Measurements from ENCODE around the gene CPD. TPM values are rescaled to one million over a fixed set of nuclear protein-coding genes. Genes with fewer than 3 reads are reported as not detected.
"Not testable (repeated sequence)": the region's sequence is repeated elsewhere in the genome, so short reads cannot be mapped to it uniquely, and the experiment has no call there.

Gene CPD
- total and polyA plus RNA-seq, 2 donors (not counting 1 experiment from before 2014, with no cell fraction given) = 88.8 to 220 TPM

GRCh38 chr17:30433514-30433913 lies 54.8 kb downstream of the CPD start:
- no peaks in the 10 kb centered on the region for H3K36me3 ChIP-seq (ENCODE audit: control insufficient read depth, insufficient read depth, low read length)
- no peak for TF ChIP-seq EZH2 (IDR thresholded peaks at IDR 0.05; ENCODE audit: low read length, missing control alignments)
- TF ChIP-seq, protein P1, sequence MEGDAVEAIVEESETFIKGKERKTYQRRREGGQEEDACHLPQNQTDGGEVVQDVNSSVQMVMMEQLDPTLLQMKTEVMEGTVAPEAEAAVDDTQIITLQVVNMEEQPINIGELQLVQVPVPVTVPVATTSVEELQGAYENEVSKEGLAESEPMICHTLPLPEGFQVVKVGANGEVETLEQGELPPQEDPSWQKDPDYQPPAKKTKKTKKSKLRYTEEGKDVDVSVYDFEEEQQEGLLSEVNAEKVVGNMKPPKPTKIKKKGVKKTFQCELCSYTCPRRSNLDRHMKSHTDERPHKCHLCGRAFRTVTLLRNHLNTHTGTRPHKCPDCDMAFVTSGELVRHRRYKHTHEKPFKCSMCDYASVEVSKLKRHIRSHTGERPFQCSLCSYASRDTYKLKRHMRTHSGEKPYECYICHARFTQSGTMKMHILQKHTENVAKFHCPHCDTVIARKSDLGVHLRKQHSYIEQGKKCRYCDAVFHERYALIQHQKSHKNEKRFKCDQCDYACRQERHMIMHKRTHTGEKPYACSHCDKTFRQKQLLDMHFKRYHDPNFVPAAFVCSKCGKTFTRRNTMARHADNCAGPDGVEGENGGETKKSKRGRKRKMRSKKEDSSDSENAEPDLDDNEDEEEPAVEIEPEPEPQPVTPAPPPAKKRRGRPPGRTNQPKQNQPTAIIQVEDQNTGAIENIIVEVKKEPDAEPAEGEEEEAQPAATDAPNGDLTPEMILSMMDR (conservative IDR thresholded peaks at IDR 0.05 in 1 of 2, IDR thresholded peaks at IDR 0.05 in 1 of 2; ENCODE audit: low read depth in 1 of 2, low read length in 2 of 2) = no peak
- no peaks in the 10 kb centered on the region for H4K20me1 ChIP-seq (ENCODE audit: control insufficient read depth, extremely low read depth, insufficient read depth, low read length)
- no peaks in the 10 kb centered on the region for H3K9me3 ChIP-seq (ENCODE audit: control insufficient read depth, insufficient read depth, low read depth, low read length)
- DNase-seq (ENCODE audit: low read depth in 2 of 2) = peak; percentile 93 to 95
- H3K4me1 ChIP-seq (ENCODE audit: control insufficient read depth, extremely low read depth, insufficient read depth, low read length) = peaks cover 8% of the 10 kb centered on the region
- no peak overlapping the region for H3K4me3 ChIP-seq (replicated peaks in 1 of 4; ENCODE audit: control extremely low read depth in 1 of 4, insufficient read depth in 1 of 4, low read depth in 3 of 4, low read length in 4 of 4)
- H3K27me3 ChIP-seq (ENCODE audit: control insufficient read depth, insufficient read depth, low read length) = no peaks in the 10 kb centered on the region
- H3K79me2 ChIP-seq (ENCODE audit: control insufficient read depth, insufficient read depth, low read length) = no peaks in the 10 kb centered on the region
- H3K9ac ChIP-seq (ENCODE audit: insufficient read depth, low read length) = no peak overlapping the region
- peak overlapping the region; percentile 26 for H3K27ac ChIP-seq (ENCODE audit: insufficient read depth, low read length)
- H3K4me2 ChIP-seq (ENCODE audit: extremely low read depth, insufficient read depth, low read length) = no peak overlapping the region
- no peak overlapping the region for H2AFZ ChIP-seq (ENCODE audit: low read length)

DNA sequence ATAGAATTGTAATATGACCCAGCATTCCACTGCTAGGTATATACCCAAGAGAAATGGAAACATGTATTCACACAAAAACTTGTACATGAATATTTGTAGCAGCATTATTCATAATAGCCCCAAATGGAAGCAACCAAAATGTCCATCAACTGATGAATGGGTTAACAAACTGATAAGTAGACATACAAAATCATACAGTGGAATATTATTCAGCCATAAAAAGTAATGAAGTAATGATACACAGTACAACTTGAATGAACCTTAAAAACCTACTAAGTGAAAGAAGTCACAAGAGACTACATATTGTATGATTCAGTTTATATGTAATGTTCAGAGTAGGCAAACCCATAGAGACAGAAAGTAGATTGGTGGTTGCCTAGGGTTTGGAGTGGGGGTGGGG lies 58.0 kb downstream of the CPD start:
- Histone ChIP-seq H2AFZ (ENCODE audit: low read length) (no peak overlapping the region), H3K27me3 (ENCODE audit: control insufficient read depth, insufficient read depth, low read length) (no peaks in the 10 kb centered on the region), H3K4me2 (ENCODE audit: extremely low read depth, insufficient read depth, low read length) (no peak overlapping the region), H3K36me3 (ENCODE audit: control insufficient read depth, insufficient read depth, low read length) (no peaks in the 10 kb centered on the region), H3K4me3 (replicated peaks in 1 of 4; ENCODE audit: control extremely low read depth in 1 of 4, insufficient read depth in 1 of 4, low read depth in 3 of 4, low read length in 4 of 4) (no peak overlapping the region), H3K9ac (ENCODE audit: insufficient read depth, low read length) (no peak overlapping the region), H3K79me2 (ENCODE audit: control insufficient read depth, insufficient read depth, low read length) (no peaks in the 10 kb centered on the region), H3K4me1 (ENCODE audit: control insufficient read depth, extremely low read depth, insufficient read depth, low read length) (peaks cover 6% of the 10 kb centered on the region), H3K9me3 (ENCODE audit: control insufficient read depth, insufficient read depth, low read depth, low read length) (no peaks in the 10 kb centered on the region), H4K20me1 (ENCODE audit: control insufficient read depth, extremely low read depth, insufficient read depth, low read length) (no peaks in the 10 kb centered on the region), H3K27ac (ENCODE audit: insufficient read depth, low read length) (no peak overlapping the region)
- TF ChIP-seq, protein P1 (conservative IDR thresholded peaks at IDR 0.05 in 1 of 2, IDR thresholded peaks at IDR 0.05 in 1 of 2; ENCODE audit: low read depth in 1 of 2, low read length in 2 of 2) = no peak
- TF ChIP-seq EZH2 (IDR thresholded peaks at IDR 0.05; ENCODE audit: low read length, missing control alignments) = no peak
- no peak for DNase-seq (ENCODE audit: low read depth in 2 of 2)

- H2AFZ ChIP-seq (ENCODE audit: low read length) = no peak overlapping the region
- no peaks in the 10 kb centered on the region for H3K36me3 ChIP-seq (ENCODE audit: control insufficient read depth, insufficient read depth, low read length)
- H3K27me3 ChIP-seq (ENCODE audit: control insufficient read depth, insufficient read depth, low read length) = no peaks in the 10 kb centered on the region
- TF ChIP-seq, protein P1 (conservative IDR thresholded peaks at IDR 0.05 in 1 of 2, IDR thresholded peaks at IDR 0.05 in 1 of 2; ENCODE audit: low read depth in 1 of 2, low read length in 2 of 2) = no peak
- no peak for TF ChIP-seq EZH2 (IDR thresholded peaks at IDR 0.05; ENCODE audit: low read length, missing control alignments)
- H4K20me1 ChIP-seq (ENCODE audit: control insufficient read depth, extremely low read depth, insufficient read depth, low read length) = no peaks in the 10 kb centered on the region
- DNase-seq (ENCODE audit: low read depth in 2 of 2) = no peak
- H3K9ac ChIP-seq (ENCODE audit: insufficient read depth, low read length) = no peak overlapping the region
- H3K4me3 ChIP-seq (replicated peaks in 1 of 4; ENCODE audit: control extremely low read depth in 1 of 4, insufficient read depth in 1 of 4, low read depth in 3 of 4, low read length in 4 of 4) = no peak overlapping the region
- no peaks in the 10 kb centered on the region for H3K4me1 ChIP-seq (ENCODE audit: control insufficient read depth, extremely low read depth, insufficient read depth, low read length)
- no peaks in the 10 kb centered on the region for H3K9me3 ChIP-seq (ENCODE audit: control insufficient read depth, insufficient read depth, low read depth, low read length)
- H3K4me2 ChIP-seq (ENCODE audit: extremely low read depth, insufficient read depth, low read length) = no peak overlapping the region
- no peaks in the 10 kb centered on the region for H3K79me2 ChIP-seq (ENCODE audit: control insufficient read depth, insufficient read depth, low read length)
- no peak overlapping the region for H3K27ac ChIP-seq (ENCODE audit: insufficient read depth, low read length)
These were observed 65.0 kb downstream of the CPD start for GRCh38 chr17:30443721-30444120.

GRCh38 chr17:30446640-30447039 lies 67.9 kb downstream of the CPD start:
- H3K4me3 ChIP-seq (replicated peaks in 1 of 4; ENCODE audit: control extremely low read depth in 1 of 4, insufficient read depth in 1 of 4, low read depth in 3 of 4, low read length in 4 of 4); H3K4me1 ChIP-seq (ENCODE audit: control insufficient read depth, extremely low read depth, insufficient read depth, low read length); H3K27me3 ChIP-seq (ENCODE audit: control insufficient read depth, insufficient read depth, low read length); H2AFZ ChIP-seq (ENCODE audit: low read length); H3K9ac ChIP-seq (ENCODE audit: insufficient read depth, low read length); H3K36me3 ChIP-seq (ENCODE audit: control insufficient read depth, insufficient read depth, low read length); H3K9me3 ChIP-seq (ENCODE audit: control insufficient read depth, insufficient read depth, low read depth, low read length); H3K27ac ChIP-seq (ENCODE audit: insufficient read depth, low read length); H3K4me2 ChIP-seq (ENCODE audit: extremely low read depth, insufficient read depth, low read length); DNase-seq (ENCODE audit: low read depth in 2 of 2); H4K20me1 ChIP-seq (ENCODE audit: control insufficient read depth, extremely low read depth, insufficient read depth, low read length); H3K79me2 ChIP-seq (ENCODE audit: control insufficient read depth, insufficient read depth, low read length): not testable (repeated sequence)
